ENCODE results near the gene CYP3A4.
"Not testable (repeated sequence)": the region's sequence is repeated elsewhere in the genome, so short reads cannot be mapped to it uniquely, and the experiment has no call there.

Gene CYP3A4

DNA sequence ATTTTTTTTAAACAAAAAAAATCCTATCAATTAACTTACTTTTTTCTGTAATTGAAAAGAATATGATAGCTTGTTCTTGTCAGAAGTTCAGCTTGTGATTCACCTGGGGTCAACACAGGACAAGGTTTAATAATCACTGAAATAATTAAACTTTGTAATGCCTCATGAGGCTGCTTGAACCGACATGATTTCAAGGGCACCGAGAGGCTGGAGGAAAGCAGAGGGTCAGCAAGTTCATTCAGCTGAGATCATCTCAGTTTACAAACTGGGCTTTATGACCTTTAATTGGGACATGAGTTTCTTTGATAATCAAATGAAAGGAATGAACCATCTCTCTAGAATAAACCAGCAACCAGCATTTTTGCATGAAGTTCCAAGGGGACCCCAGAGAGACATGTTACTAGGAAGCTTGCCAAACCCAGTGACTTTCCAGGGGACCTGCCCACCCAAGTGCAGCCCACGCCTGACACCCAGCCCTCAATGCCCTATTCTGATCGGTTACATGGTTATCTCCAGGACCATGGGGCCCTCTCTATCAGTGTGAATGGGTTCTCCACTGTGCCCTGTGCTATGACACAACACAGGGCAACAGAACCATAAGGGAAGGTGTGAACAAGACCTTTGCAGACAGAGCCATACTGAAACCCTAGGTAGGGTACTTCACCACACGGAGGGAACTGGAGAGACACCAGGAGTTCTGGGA lies 7.8 kb upstream of the CYP3A4 start:
- no peak for DNase-seq

DNA sequence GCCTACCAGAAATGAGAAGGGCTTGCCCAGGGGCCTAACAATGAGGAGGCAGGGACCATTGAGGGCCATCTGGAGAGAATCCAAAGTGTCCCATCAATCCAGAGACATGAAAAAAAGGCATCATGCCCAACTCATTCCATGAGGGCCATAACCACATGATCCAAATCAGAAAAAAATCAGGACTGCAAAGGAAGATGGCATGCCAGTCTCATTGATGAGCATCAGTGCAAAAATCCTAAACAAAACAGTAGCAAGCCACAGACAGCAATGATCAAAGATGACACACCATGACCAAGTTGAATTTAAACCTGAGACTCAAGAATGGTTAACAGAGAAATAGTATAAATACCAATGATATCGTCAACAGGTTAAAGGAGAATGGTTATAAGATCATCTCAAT lies 7.0 kb upstream of the CYP3A4 start:
- no peak for DNase-seq

DNA sequence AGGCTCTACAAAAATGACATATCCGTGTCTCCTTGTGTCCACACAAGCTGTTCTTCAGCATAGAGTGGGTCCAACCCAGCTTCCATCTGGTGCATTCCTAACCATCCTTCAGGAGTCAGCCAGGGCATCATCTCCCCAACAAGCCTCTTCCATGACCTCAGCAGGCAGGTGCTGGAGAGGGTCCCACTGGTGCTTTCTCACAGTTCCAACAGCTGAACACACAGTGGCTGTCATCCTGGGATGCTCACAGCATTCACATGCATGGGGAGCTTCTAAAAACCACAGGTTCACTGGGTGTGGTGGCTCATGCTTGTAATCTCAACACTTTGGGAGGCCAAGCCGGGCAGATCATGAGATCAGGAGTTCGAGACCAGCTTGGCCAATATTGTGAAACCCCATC lies 6.4 kb upstream of the CYP3A4 start:
- DNase-seq = no peak

DNA sequence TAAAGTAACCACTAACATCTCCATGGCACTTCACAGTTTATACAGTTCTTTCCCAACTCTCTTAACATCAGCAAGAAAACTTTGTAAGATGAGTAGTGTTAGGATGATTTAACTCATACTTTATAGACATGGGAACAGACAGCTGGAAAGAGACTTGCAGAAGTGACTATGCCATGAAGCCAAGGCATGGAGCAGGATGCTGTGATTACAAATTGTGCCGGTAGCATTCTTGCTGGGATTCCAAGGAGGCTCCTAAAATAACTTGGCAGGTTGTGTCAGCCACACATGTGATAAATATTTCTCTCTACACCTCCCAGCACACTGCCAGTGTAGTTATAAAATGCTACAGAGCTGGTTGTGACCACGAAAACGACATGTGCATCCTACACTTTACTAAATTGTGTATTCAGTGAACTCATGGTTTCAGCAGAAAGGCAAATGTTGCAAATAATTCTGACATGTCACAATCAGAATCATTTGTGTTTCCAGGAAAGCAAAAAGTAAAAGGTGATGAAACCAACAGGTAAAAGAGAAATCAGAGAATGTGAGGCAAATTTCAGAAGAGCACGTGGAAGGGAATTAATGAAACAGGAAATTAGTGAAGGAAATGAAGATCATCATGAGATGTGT lies 5.6 kb upstream of the CYP3A4 start:
- DNase-seq = no peak

DNA sequence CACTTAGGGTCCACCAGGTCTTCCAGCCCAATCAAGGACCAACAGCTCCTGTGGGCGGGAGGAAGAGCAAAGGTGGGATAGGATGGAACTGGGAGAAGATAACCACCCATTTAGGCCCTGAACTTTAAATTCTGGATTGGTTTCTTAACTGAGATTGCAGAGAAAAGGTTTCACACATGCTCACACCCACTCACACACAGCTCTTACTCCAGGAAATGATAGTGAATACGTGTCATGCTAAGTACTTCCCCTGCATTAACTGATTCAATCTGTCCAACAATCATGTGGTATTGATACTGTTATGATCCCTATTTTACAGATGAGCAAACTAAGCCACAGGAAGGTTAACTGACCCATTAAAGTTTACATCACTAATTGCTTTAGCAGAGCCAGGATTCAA lies 4.6 kb upstream of the CYP3A4 start:
- DNase-seq = no peak

GRCh38 chr7:99786726-99787335 lies 2.8 kb upstream of the CYP3A4 start:
- DNase-seq = no peak

DNA sequence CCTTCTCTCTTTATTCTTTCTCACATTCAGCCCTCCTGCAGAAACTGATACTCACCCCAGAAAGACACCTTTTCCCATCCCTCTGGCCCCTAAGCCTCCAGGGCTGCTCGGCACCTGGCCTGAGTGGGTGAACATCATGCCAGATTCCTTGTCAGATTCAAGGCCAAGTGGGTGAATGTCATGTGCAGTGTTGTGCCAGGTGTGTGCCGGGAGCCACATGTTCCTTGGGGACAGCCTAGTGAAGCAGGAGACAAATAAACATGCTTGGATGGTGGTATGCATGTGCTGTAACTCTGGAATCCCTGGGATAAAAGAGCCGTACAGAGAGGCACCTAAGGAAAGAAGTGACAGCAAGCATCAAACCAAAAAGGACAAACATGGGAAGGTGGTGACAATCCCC lies 1.7 kb upstream of the CYP3A4 start:
- not testable (repeated sequence) for DNase-seq

- peak; percentile 19 for DNase-seq
These were observed 1.7 kb downstream of the CYP3A4 start for GRCh38 chr7:99782012-99782953.

DNA sequence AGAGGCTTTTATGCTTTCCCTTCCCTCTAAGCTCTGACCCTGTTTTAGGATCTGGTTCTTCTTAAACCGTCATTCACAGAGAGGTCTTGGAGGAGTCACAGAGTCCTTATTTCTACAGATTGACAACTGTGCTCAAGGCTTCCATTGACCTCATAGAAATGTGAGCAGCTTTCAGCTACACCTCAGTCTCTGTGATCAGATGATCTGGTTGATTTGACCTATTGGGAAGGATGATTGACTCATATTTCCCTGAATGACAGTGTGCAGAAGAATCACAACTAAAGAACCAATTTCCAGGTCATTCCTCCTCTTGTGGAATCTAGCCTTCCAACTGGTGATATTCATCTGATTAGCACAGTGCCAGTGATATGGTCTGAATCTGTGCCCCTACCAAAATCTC lies 3.4 kb downstream of the CYP3A4 start:
- no peak for DNase-seq

DNA sequence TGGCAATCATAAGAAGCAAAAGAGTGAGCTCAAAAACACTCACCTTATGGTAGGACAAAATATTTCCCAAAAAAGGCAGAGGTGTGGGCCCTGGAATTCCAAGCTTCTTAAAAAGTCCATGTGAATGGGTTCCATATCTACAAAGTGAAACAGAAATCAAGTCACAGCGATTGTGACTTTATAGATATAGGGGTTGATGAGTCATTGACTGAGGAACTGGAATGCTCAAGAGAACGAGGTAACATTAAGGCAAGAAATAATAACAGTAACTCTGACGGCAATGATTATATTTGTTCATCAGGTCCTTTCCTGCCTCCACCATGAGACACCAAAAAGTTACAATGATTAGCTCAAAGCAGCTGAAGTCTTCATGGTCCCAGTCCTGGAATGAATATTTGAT lies 4.0 kb downstream of the CYP3A4 start:
- no peak for DNase-seq

DNA sequence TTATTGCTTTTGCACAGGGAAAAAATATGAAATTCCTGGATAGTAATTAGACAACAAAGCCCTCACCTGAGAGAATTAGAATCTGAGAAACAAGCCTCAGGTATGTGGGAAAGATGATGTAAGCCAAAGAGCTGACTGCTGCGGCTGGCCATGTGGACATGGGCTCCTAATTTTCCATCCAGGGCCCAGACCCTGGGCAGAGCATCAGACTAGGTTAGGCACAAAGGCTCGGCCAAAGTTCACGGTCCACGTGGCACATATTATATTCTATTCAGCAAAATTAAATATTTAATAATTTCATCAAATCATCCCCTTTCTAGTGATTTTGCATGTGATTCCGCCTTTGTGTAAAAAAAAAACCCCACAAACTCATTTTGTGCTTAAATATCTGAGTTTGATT lies 5.1 kb downstream of the CYP3A4 start:
- DNase-seq = no peak

DNA sequence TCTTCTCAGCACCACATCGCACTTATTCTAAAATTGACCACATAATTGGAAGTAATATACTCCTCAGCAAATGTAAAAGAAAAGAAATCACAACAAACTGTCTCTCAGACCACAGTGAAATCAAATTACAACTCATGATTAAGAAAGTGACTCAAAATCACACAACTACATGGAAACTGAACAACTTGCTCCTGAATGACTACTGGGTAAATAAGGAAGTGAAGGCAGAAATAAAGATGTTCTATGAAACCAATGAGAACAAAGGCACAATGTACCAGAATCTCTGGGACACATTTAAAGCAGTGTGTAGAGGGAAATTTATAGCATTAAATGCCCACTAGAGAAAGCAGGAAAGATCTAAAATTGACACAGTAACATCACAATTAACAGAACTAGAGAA lies 10.6 kb downstream of the CYP3A4 start:
- peak; percentile 21 for DNase-seq

GRCh38 chr7:99772565-99772964 lies 11.4 kb downstream of the CYP3A4 start:
- peak; percentile 33 for DNase-seq

DNA sequence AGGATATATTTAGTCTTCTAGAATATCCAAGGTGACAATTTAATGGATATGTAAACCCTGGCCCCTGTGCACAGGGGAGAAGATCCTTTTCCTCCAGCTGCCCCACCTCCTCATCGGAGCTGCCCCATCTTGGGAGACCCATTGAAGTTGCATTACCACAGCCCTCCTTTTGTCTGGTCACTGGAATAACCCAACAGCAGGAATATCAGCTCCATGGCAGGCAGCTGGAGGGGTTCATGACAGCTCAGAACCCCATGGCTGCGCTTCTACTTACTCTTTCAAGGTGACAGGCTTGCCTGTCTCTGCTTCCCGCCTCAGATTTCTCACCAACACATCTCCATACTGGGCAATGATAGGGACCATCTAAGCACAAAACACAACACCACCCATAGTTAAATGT lies 14.5 kb downstream of the CYP3A4 start:
- DNase-seq = not testable (repeated sequence)

DNA sequence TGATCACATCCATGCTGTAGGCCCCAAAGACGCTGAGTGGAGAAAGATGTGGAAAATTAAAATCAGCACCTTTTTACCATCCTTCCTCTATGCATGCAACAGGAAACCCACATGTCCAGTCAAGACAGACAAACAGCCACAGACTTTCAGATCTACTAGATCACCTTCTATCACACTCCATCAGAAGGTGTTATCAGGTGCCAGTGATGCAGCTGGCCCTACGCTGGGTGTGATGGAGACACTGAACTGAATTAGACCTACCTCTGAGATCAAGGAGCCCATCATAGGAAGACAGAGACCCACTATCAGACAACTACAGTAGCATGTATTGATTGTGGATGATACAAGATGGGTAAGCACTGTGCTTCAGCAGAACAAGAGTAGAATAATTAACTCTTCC lies 15.5 kb downstream of the CYP3A4 start:
- DNase-seq = no peak

- DNase-seq = no peak
These were observed 16.3 kb downstream of the CYP3A4 start for GRCh38 chr7:99767662-99768061.

GRCh38 chr7:99766484-99767099 lies 17.4 kb downstream of the CYP3A4 start:
- DNase-seq = no peak

- DNase-seq = no peak
These were observed 19.5 kb downstream of the CYP3A4 start for GRCh38 chr7:99764478-99764877.

DNA sequence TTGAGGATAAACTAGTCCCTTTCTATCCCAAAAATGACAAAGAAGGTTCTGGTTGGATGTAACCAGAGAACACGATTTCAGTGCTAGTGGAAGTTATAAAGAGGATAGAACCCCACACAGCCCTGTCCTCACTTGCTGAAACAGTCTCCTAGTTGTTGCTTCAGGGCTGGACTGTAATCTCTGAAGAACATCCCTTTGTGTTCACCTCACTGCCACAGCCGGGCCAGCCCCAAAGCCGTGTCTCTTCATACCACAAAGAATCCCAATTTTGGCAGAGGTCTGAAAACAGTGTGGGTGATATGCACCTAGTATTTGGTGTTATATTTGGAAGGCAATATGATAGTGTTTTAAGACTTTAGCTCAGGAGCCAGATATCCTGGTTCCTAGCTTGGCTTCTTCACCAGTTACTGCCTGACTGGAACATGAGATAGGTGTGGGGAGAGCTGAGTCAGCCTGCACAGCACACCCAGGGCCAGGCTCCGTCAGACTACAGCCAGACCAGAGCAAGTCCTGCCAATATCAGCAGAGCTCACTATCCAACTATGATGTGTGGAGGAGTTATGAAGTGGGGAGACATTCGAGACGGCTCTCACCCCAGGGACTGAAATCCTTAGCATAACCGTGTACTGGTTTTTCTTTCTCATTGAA lies 21.2 kb downstream of the CYP3A4 start:
- no peak for DNase-seq

DNA sequence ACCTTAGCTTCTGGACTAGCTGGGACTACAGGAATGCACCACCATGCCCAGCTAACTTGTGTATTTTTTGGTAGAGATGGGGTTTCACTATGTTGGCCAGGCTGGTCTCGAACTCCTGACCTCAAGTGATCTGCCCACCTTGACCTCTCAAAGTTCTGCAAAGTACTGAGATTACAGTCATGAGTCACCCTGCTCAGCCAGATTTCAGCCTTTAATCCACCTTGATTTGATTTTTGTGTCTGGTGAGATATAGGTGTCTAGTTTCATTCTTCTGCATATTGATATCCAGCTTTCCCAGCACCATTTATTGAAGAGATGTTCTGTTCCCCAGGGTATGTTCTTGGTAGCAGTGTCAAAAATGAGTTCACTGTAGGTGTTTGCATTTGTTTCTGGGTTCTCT lies 28.9 kb downstream of the CYP3A4 start:
- DNase-seq = no peak

DNA sequence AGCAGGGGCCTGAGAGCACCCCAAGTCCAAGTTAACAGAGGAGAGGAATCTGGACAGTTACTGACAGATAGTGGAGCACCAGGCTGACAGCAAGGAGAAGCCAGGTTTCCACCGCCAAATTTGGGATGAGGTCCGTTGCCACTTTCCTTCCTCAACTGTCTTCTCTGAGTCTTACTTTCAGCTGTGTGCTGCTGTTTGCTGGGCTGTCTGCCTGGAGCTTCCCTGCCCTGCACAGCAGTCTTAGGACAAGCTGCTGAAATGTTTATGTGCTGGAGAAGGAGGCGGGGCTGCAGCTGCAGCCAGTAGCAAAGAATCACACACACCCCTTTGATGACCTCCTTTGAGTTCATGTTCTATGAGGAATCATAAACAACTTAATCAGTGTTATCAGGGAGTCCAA lies 31.6 kb downstream of the CYP3A4 start:
- DNase-seq = peak; percentile 15

DNA sequence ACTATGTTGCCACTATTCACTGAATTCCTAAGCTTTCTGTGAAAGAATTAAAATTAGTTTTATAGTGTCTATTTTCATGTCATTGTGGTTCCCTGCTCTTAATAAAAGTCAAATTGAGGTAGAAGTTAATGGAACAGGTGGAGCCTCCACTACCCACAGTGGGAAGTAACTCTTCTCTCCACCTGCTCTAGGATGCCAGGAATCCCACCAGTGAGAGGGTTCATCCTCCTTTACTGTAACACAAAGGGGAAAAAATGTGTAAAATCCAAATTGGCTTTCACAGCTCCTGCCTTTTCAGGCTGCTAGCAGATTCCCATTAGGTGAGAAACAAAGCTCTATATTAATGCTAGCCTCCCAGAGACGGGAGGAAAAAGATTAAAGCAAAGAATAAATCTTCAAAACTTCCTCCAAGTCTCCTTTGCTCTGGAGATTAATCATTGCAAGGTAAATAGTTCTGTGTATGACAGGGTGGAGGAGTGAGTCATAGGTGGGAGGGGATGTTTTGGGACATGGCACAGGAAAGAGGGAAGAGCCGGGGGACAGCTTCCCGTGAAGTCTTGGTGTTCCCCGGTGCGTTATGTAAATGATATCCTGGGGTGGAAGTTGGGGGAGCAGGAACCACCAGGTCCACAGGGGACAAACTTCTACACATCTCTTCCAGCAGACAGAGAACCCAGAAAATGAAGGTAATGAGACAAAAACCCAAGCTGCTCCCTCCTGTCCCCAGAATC lies 32.5 kb downstream of the CYP3A4 start:
- peak; percentile 60 for DNase-seq
